SK-N-MC (cell line): ENCODE measurements around the gene ARHGEF17.

Source experiments
- EZH2 ChIP-seq: fragments of 200-600 bp; sonication (generic); IDR thresholded peaks from one replicate; pipeline ENCODE4 v1.6.1; 2017; ENCODE audit warnings: antibody characterized with exemption
- FOXP2 ChIP-seq: optimal IDR thresholded peaks from 2 replicates; pipeline ENCODE3; 2011; ENCODE audit warnings: mild to moderate bottlenecking, moderate library complexity; ENCODE audit not compliant: insufficient read depth; ENCODE audit errors: extremely low read length, control extremely low read depth
- POLR2AphosphoS5 ChIP-seq: IDR thresholded peaks from 2 replicates; pipeline ENCODE4 v1.6.1; 2012; ENCODE audit warnings: mild to moderate bottlenecking, low read depth, low read length, borderline replicate concordance

DNA sequence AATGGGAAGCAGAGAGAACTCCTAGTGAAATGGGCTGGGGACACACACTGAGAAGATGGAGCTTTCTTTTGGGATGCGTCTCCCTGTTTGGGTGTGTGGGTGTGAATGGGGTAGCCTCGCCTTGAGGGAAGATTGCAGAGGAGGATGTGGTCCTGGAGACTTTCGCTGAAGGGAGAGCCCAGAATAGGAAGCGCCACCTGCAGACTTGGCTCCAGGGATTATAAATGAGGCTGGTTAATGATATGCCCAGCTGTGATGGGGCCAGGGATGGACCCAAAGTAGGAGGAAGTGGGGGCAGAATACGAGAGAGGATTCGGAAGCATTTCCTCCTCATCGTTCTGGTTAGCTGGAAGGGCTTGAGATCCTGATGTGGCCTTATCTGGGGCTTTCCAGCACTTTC is 81.8 kb downstream of the ARHGEF17 start:
- TF ChIP-seq POLR2AphosphoS5 = no peak
- no peak for TF ChIP-seq EZH2
- no peak for TF ChIP-seq FOXP2
